ENCODE measurements around the gene TMEM143. TPM values are rescaled to one million over a fixed set of nuclear protein-coding genes. Genes with fewer than 3 reads are reported as not detected.
"Not testable (repeated sequence)": the region's sequence is repeated elsewhere in the genome, so short reads cannot be mapped to it uniquely, and the experiment has no call there.

The TMEM143 gene
- total RNA-seq, 4 donors from 2014 or later = 2.8 to 13.1 (median 6.6) TPM

DNA sequence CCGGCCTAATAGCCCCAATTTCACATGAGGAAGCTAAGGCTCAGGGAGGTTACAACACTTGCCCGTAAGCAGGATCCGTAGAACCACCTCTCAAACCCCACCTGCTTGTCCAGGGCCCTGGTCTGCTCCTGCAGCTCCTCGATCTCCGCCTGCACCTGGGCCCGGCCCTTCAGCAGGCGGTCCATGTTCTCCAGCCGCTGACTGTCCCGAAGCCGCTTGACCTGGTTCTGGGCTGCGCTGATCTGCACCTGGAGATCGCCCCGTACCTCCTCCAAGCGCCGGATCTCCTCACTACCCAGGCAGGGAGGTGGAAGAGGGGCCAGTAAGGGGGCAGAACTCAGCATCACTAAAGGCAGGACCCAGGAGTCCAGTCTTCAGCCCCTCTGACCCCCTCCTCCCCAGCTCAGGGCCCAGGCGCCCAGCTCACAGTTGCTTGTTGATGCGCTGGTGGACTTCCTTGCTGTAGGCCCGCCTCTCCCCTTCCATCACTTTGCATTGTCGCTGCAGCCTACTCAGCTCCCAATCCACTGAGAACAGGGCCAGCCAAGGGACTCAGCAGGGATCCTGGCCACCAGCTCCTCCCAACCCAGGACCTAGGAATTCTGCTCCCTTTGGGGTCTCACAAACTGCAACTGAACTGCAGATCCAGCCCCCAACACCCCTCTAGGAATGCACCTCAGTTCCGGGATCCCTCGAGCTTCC lies 45.3 kb downstream of the TMEM143 start:
- H3K4me3 ChIP-seq = no peak overlapping the region
- H3K4me1 ChIP-seq = peaks cover 0 to 35% (median 21%) of the 10 kb centered on the region in 3 donors
- H3K27me3 ChIP-seq = no peaks in the 10 kb centered on the region
- H3K9me3 ChIP-seq = no peaks in the 10 kb centered on the region
- no peaks in the 10 kb centered on the region for H3K36me3 ChIP-seq
- TF ChIP-seq, protein P1, sequence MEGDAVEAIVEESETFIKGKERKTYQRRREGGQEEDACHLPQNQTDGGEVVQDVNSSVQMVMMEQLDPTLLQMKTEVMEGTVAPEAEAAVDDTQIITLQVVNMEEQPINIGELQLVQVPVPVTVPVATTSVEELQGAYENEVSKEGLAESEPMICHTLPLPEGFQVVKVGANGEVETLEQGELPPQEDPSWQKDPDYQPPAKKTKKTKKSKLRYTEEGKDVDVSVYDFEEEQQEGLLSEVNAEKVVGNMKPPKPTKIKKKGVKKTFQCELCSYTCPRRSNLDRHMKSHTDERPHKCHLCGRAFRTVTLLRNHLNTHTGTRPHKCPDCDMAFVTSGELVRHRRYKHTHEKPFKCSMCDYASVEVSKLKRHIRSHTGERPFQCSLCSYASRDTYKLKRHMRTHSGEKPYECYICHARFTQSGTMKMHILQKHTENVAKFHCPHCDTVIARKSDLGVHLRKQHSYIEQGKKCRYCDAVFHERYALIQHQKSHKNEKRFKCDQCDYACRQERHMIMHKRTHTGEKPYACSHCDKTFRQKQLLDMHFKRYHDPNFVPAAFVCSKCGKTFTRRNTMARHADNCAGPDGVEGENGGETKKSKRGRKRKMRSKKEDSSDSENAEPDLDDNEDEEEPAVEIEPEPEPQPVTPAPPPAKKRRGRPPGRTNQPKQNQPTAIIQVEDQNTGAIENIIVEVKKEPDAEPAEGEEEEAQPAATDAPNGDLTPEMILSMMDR (IDR thresholded peaks at IDR 0.05) = no peak
- TF ChIP-seq EP300 (IDR thresholded peaks at IDR 0.05) (no peak), POLR2AphosphoS5 (IDR thresholded peaks at IDR 0.05) (no peak), POLR2A (IDR thresholded peaks at IDR 0.05) (no peak)
- no CpG with 5 or more reads among the region's 21 CpGs for WGBS, 2 donors (ENCODE audit: low coverage in 1 of 2)
- H3K27ac ChIP-seq = no peak overlapping the region
- ATAC-seq = no peak

DNA sequence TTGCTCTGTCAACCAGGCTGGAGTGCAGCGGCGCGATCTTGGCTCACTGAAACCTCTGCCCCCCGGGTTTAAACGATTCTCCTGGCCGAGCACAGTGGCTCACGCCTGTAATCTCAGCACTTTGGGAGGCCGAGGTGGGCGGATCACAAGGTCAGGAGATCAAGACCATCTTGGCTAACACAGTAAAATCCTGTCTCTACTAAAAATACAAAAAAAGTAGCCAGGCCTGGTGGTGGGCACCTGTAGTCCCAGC lies 46.1 kb downstream of the TMEM143 start:
- not testable (repeated sequence) for H3K36me3 ChIP-seq, H3K4me3 ChIP-seq, ATAC-seq, H3K27me3 ChIP-seq, H3K27ac ChIP-seq, H3K9me3 ChIP-seq
- peaks cover 0 to 27% (median 17%) of the 10 kb centered on the region in 3 donors for H3K4me1 ChIP-seq
- 33% methylated on average over 4 of the region's 9 CpGs; no CpG with 5 or more reads in 1 of the 2 donors for WGBS, 2 donors (ENCODE audit: low coverage in 1 of 2)

DNA sequence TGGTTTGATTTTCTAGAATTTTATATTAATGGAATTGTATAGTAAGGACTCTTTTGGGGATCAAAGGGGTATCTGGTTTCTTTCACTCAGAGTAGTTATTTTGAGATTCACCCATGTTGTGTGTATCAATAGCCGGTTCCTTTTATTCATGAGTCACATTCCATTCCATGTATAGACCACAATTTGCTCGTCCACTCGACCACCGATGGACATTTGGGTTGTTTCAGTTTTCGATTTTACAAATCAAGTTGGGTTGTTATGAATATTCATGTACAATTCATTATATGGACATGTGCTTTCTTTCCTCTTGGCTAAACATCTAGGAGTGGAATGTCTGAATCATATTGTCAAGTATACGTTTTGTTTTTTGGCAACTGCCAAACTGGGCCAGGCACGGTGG lies 48.0 kb downstream of the TMEM143 start:
- ATAC-seq = no peak
- TF ChIP-seq EP300 (IDR thresholded peaks at IDR 0.05) = no peak
- TF ChIP-seq, protein P1 (IDR thresholded peaks at IDR 0.05) = no peak
- TF ChIP-seq POLR2A (IDR thresholded peaks at IDR 0.05) = no peak
- no peak for TF ChIP-seq POLR2AphosphoS5 (IDR thresholded peaks at IDR 0.05)
- peaks cover 0 to 9% (median 7%) of the 10 kb centered on the region in 3 donors for H3K4me1 ChIP-seq
- no peak overlapping the region for H3K4me3 ChIP-seq
- H3K27ac ChIP-seq = no peak overlapping the region
- H3K36me3 ChIP-seq = no peaks in the 10 kb centered on the region
- H3K27me3 ChIP-seq = no peaks in the 10 kb centered on the region
- WGBS, 2 donors (ENCODE audit: low coverage in 1 of 2) = 58 to 62% methylated on average over 6 of the region's 7 CpGs
- no peaks in the 10 kb centered on the region for H3K9me3 ChIP-seq

DNA sequence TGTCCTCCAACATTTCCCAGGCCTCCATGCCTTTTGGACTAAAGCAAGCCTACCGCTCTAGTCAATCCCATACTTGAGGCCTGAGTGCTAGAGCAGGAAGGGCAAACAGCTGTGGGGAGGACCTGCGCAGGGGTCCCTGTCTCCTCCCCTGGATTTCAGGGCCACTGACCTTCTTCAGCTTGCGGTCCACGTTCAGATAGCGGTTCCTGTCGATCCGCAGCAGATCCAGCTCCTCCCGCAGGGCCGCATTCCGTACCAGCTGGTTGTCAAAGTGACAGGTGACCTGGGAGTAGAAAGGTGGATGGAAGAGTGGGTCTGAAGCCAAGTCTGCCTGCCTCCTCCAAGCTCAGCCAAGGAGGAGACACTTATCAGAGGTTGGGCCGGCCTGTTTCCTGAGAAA lies 52.4 kb downstream of the TMEM143 start:
- WGBS, 2 donors (ENCODE audit: low coverage in 1 of 2) = 100% methylated on average over 1 of the region's 11 CpGs; no CpG with 5 or more reads in 1 of the 2 donors
- no peaks in the 10 kb centered on the region for H3K27me3 ChIP-seq
- H3K4me3 ChIP-seq = no peak overlapping the region
- no peak for ATAC-seq
- no peaks in the 10 kb centered on the region for H3K4me1 ChIP-seq
- no peaks in the 10 kb centered on the region for H3K36me3 ChIP-seq
- no peak overlapping the region for H3K27ac ChIP-seq
- H3K9me3 ChIP-seq = no peaks in the 10 kb centered on the region
- TF ChIP-seq, protein P1 (IDR thresholded peaks at IDR 0.05) = no peak
- TF ChIP-seq EP300 (IDR thresholded peaks at IDR 0.05) (no peak), POLR2A (IDR thresholded peaks at IDR 0.05) (no peak), POLR2AphosphoS5 (IDR thresholded peaks at IDR 0.05) (no peak)

DNA sequence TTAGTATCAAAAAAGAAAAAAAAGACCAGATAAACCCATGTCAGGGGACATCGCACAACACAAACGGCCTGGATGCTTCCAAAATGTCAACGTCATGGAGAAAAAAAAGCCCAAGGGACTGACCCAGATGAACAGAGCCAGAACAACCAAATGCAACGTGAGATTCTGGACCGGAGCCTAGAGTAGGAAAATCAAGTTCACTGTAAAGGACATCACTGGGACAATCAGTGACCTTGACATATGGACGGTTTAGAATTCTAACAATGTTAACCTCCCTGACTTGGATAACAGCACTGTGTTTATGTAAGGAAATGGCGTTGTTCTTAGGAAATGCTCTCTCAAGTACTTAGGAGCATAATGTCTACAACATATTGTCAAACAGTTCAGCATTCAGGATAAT lies 53.5 kb downstream of the TMEM143 start:
- peak; percentile 25 for ATAC-seq
- Histone ChIP-seq H3K9me3 (no peaks in the 10 kb centered on the region), H3K27me3 (no peaks in the 10 kb centered on the region), H3K27ac (peak overlapping the region in 1 of 4 donors; percentile 40), H3K4me3 (no peak overlapping the region), H3K4me1 (no peaks in the 10 kb centered on the region), H3K36me3 (no peaks in the 10 kb centered on the region)
- 24 to 42% methylated on average over 7 of the region's 7 CpGs for WGBS, 2 donors (ENCODE audit: low coverage in 1 of 2)
- no peak for TF ChIP-seq POLR2AphosphoS5 (IDR thresholded peaks at IDR 0.05)
- TF ChIP-seq EP300 (IDR thresholded peaks at IDR 0.05) = no peak
- no peak for TF ChIP-seq POLR2A (IDR thresholded peaks at IDR 0.05)
- TF ChIP-seq, protein P1 (IDR thresholded peaks at IDR 0.05) = no peak

DNA sequence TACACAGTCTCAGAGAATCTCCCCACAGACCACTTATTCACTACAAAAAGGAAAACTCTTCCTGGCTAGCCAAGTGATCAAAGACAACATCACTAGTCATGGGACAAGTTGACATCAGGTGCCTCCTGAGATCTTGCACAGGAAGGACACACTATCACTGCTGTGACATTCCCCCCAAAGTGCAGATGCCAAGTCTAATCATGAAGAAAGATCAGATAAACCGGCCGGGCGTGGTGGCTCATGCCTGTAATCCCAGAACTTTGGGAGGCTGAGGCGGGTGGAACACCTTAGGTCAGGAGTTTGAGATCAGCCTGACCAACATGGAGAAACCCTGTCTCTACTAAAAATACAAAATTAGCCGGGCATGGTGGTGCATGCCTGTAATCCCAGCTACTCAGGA lies 54.0 kb downstream of the TMEM143 start:
- peak overlapping the region in 1 of 4 donors; percentile 40 for H3K27ac ChIP-seq
- not testable (repeated sequence) for H3K36me3 ChIP-seq, H3K4me3 ChIP-seq, H3K9me3 ChIP-seq, ATAC-seq, H3K4me1 ChIP-seq, H3K27me3 ChIP-seq
- 69 to 90% methylated on average over 2 to 5 of the region's 5 CpGs for WGBS, 2 donors (ENCODE audit: low coverage in 1 of 2)
